Vagina (tissue), 2 donors: ENCODE measurements around the gene EIF2D.

Experiments
- CTCF ChIP-seq, 3 experiments: fragments of 450-650 bp in 2 of 3; fragments of 200-600 bp in 1 of 3; sonication (generic) in 1 of 3; IDR thresholded peaks; one replicate each; pipeline ENCODE4 v1.5.1; 2017 to 2019; ENCODE audit warnings: antibody characterized with exemption in 3 of 3, mild to moderate bottlenecking in 2 of 3, moderate library complexity in 2 of 3
- POLR2A ChIP-seq, 2 donors: fragments of 450-650 bp; IDR thresholded peaks; one replicate each; pipeline ENCODE4 v1.6.1; 2017; ENCODE audit warnings: antibody characterized with exemption in 2 of 2, mild to moderate bottlenecking in 2 of 2, moderate library complexity in 2 of 2
- POLR2AphosphoS5 ChIP-seq, 2 donors: sonication (generic); formaldehyde crosslinking; IDR thresholded peaks; one replicate each; pipeline ENCODE4 v1.9.0; 2017; ENCODE audit warnings: antibody characterized with exemption in 2 of 2, mild to moderate bottlenecking in 2 of 2, low read depth in 1 of 2; ENCODE audit not compliant: insufficient read depth in 1 of 2

DNA sequence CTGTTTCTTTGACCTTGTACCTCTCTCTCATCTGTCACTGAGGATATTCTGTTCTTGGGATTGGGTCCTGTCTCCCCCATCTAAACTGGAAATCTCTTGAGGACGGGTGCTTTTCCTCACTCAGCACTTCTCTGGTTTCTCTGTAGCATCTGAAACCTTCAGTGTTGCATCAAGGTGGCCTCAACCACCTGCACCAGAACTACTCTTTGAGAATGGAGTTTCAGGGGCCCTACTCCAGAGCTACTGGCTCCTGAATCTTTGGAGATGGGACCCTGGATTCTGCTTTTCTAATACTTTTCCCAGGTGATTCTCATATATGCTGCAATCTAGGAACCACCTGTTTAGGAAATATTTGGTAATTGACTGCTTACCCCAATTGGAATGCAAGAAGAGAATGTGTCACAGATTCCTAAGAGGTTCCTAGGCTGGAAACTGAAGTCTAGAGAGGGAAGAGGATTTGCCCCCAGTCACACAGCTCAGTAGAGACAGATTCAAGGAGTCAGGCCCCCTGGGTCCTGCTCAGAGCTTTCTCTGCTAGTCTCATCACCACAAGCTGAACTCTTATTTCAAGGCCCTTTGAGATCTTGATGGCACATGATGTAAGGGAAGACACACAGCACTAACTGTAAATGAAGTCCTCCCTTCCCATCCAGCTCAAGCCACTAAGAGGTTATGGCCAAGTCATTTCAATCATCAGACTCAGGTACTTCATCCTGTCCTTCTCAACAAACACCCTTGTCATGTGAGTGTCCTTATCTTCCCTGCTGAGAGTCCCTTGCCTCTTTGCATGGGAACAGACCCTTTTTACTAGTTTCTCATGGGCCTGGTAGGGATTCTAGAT, 48.7 kb downstream of the EIF2D start:
- TF ChIP-seq CTCF (IDR thresholded peaks at IDR 0.05), result no peak
- TF ChIP-seq POLR2A (IDR thresholded peaks at IDR 0.05), result no peak
- TF ChIP-seq POLR2AphosphoS5 (IDR thresholded peaks at IDR 0.05; ENCODE audit: insufficient read depth in 1 of 2, low read depth in 1 of 2), result no peak
